Natural killer cell treated with Interleukin-12 subunit alpha and Interleukin-12 subunit beta and Interleukin-15 and Interleukin-18, amount 100 ng/mL, for 72 hours (primary cell): Measurements from ENCODE around the gene ALDH6A1. TPM values are rescaled to one million over a fixed set of nuclear protein-coding genes. Genes with fewer than 3 reads are reported as not detected.
"Not testable (repeated sequence)": the region's sequence is repeated elsewhere in the genome, so short reads cannot be mapped to it uniquely, and the experiment has no call there.

ENCODE experiments used
- ATAC-seq, 2 donors: fragments of 150-1000 bp; cut with Tn5 transposase in 1 of 2; sonication (Bioruptor Pico), chemical (Tn5 transposase) in 1 of 2; 2 replicates each; pipeline ENCODE4 v1.10.0; 2021
- DNase-seq: peaks from one replicate; pipeline ENCODE4 v3.0.0; 2022; ENCODE audit warnings: low spot score
- H3K27ac Mint-ChIP-seq, 2 donors: 1 replicate in 1 of 2; 2 replicates in 1 of 2; pipeline ENCODE4 v1.8.0; 2022; ENCODE audit warnings: mixed read lengths in 2 of 2, mild to moderate bottlenecking in 1 of 2, moderate library complexity in 1 of 2
- H3K27me3 Mint-ChIP-seq, 2 donors: 1 replicate in 1 of 2; 2 replicates in 1 of 2; pipeline ENCODE4 v1.8.0; 2022; ENCODE audit warnings: mixed read lengths in 2 of 2
- H3K36me3 Mint-ChIP-seq: one replicate; pipeline ENCODE4 v1.8.0; 2022; ENCODE audit warnings: mixed read lengths
- H3K4me1 Mint-ChIP-seq, 2 donors: 1 replicate in 1 of 2; 2 replicates in 1 of 2; pipeline ENCODE4 v1.8.0; 2022; ENCODE audit warnings: low read depth in 2 of 2, mixed read lengths in 2 of 2, mild to moderate bottlenecking in 1 of 2
- H3K4me3 Mint-ChIP-seq: one replicate; pipeline ENCODE4 v1.8.0; 2022; ENCODE audit warnings: mixed read lengths
- H3K9me3 Mint-ChIP-seq: 2 replicates; pipeline ENCODE4 v1.8.0; 2022; ENCODE audit warnings: mixed read lengths
- total RNA-seq, 2 donors: library from RNA; stranded (reverse); gene quantifications; one replicate each; pipeline ENCODE4 v1.2.3, GENCODE V29; 2022

Gene ALDH6A1
- total RNA-seq, result 10 to 100 TPM in 1 of 2 donors, 1 to 10 TPM in 1; 5.5 to 11.4 TPM

DNA sequence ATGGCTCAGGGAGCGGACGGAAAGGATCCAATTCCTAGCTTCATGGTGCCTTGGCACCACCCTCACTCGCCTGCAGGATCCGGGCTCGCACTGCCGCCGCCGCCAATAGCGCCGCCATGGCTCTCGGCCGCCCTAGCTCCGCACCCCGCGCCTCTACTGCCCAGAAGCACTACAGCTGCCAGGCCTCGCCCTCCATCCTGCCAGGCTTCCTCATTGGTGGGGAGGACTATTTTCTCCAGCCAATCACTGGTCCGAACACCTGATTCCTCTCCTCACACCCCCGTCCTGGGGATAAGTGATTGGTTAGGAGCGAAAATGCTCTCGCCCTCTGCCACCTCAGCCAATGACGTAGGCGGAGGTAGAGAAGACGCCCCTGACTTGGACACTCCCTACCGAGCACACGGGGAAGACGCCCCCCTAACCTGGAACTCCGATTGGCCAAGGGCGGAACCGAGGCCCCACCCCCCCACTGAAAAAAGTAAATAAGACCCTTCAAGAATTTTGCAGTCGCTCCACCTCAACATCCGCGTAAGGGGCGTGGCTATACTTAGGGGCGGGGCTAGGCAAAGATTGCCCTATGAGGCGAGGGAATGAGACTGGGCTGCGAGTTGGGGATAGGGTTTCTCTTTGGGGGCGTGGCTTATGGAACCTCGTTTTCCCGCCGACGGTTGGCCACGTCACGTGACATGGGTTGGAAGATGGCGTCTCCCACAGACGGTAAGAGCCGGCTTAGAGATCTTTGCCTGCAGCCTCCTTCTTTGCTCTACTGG lies at the start of gene ALDH6A1, which contains the start of gene LIN52:
Gene ALDH6A1, minus strand, starts transcription at position 177 of the 770 bp plus-strand sequence. Its CDS starts 59 bp downstream, at position 118.
Gene LIN52, plus strand, starts transcription at position 680 of the 770 bp plus-strand sequence. Its CDS starts 19 bp downstream, at position 699.
- no peaks in the 10 kb centered on the region for H3K27me3 Mint-ChIP-seq
- H3K4me3 Mint-ChIP-seq, result peak within 1 kb of the TSS; percentile 96

DNA sequence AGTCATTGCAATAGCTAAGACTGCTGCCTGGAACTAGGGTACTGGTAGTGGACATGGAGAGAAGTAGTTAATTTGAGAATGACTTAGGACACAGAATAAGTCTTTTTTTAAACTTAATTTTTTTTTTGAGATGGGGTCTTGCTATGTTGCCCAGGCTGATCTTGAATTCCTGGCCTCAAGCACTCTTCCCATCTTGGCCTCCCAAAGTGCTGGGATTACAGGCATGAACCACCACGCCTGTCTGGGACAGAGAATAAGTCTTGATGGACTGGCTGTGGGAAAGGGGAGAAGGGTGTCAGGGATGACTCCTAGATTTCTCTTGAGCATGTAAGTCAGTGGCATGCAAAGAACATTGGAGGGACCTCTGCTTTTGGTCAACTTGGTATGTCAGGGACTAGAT lies 43.4 kb upstream of the ALDH6A1 start:
- peaks cover 0 to 4% of the 10 kb centered on the region in 2 donors for H3K4me1 Mint-ChIP-seq
- H3K36me3 Mint-ChIP-seq, result no peaks in the 10 kb centered on the region
- H3K27me3 Mint-ChIP-seq, result no peaks in the 10 kb centered on the region
- no peaks in the 10 kb centered on the region for H3K9me3 Mint-ChIP-seq
- ATAC-seq (no peak), DNase-seq (no peak)
- no peak overlapping the region for H3K4me3 Mint-ChIP-seq
- no peak overlapping the region for H3K27ac Mint-ChIP-seq

More for the DNA sequence above, at the start of gene ALDH6A1, which contains the start of gene LIN52:
- peak within 1 kb of the TSS; percentile 94 to 96 for H3K27ac Mint-ChIP-seq
- peaks cover 3% of the 10 kb centered on the region for H3K9me3 Mint-ChIP-seq
- DNase-seq (peak; percentile 99), ATAC-seq (peak; percentile 96)
- peaks cover 10% of the 10 kb centered on the region for H3K36me3 Mint-ChIP-seq
- H3K4me1 Mint-ChIP-seq, result peaks cover 24 to 36% of the 10 kb centered on the region in 2 donors

DNA sequence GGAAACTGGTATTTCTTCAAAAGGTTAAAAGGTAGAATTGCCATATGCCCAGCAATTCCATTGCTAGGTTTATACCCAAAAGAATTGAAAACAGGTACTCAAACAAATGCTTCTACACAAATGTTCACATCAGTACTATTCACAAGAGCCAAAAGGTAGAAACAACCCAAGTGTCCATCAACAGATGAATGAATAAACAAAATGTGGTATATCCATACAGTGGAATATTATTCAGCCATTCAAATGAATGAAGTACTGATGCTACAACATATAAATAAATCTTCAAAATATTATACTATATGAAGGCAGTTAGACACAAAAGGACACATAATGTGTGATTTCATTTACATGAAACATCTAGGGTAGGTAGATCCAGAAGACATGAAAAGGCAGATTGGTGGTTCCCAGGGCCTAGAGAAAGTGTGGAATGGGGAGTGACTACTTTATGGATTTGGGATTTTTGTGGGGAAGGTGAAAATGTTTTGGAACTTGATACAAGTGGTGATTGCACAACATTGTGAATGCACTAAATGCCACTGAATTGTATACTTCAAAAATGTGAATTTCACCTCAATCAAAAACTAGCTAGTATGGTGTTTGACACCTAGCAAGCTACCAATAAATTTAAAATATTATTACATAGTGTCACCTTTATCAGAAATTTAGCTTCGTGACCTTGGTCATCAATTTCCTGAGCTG lies 42.2 kb upstream of the ALDH6A1 start:
- ATAC-seq (no peak), DNase-seq (no peak)

DNA sequence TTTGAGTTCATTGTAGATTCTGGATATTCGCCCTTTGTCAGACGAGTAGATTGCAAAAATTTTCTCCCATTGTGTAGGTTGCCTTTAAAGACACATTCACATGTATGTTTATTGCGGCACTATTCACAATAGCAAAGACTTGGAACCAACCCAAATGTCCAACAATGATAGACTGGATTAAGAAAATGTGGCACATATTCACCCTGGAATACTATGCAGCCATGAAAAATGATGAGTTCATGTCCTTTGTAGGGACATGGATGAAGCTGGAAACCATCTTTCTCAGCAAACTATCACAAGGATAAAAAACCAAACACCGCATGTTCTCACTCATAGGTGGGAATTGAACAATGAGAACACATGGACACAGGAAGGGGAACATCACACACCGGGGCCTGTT lies 41.2 kb upstream of the ALDH6A1 start:
- H3K27me3 Mint-ChIP-seq, H3K36me3 Mint-ChIP-seq, ATAC-seq, DNase-seq, H3K9me3 Mint-ChIP-seq, H3K4me3 Mint-ChIP-seq, H3K4me1 Mint-ChIP-seq, H3K27ac Mint-ChIP-seq: not testable (repeated sequence)

More for the DNA sequence above, 42.2 kb upstream of the ALDH6A1 start:
- Mint-ChIP-seq H3K36me3 (no peaks in the 10 kb centered on the region), H3K4me3 (no peak overlapping the region), H3K9me3 (no peaks in the 10 kb centered on the region), H3K4me1 (peaks cover 0 to 4% of the 10 kb centered on the region in 2 donors), H3K27me3 (no peaks in the 10 kb centered on the region), H3K27ac (no peak overlapping the region)

DNA sequence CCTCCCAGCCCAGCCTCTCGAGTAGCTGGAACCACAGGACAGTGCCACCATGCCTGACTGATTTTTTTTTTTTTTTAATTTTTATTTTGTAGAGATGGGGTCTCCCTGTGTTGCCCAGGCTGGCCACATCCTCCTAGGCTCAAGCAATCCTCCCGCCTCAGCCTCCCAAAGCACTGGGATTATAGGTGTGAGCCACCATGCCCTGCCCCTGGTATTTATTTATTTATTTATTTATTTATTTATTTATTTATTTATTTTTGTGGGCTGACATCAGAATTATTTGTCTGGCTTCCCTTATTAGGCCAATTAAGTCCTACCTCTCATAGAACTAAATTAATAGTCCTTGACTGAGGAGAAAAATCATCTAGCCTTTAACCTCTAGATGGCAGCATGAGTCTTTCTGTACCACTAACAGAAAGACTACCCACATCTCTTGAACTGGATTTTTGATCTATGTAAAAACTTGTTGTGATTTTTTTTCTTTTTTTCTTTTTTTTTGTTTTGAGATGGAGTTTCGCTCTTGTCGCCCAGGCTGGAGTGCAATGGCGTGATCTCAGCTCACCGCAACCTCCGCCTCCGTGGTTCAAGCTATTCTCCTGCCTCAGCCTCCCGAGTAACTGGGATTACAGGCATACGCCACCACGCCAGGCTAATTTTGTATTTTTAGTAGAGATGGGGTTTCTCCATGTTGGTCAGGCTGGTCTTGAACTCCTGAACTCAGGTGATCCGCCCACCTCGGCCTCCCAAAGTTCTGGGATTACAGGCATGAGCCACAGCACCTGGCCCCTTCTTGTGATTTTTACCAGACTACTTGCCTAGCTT lies 27.4 kb upstream of the ALDH6A1 start:
- H3K27ac Mint-ChIP-seq, H3K36me3 Mint-ChIP-seq, DNase-seq, ATAC-seq, H3K4me3 Mint-ChIP-seq, H3K4me1 Mint-ChIP-seq, H3K27me3 Mint-ChIP-seq, H3K9me3 Mint-ChIP-seq: not testable (repeated sequence)

DNA sequence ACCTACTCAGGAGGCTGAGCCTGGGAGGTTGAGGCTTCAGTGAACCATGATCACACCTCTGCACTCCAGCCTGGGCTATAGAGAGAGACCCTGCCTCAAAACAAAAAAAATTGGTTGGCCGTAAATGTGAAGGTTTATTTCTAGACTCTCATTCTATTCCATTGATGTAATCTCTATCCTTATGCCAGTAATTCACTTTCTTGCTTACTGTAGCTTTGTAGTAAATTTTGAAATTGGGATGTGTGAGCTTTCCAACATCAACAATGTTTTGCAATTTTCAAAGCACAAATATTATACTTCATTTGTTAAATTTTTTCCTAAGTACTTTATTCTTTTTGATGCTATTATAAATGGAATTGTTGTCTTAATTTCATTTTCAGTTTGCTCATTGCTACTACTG lies 25.1 kb upstream of the ALDH6A1 start:
- no peaks in the 10 kb centered on the region for H3K9me3 Mint-ChIP-seq
- H3K27ac Mint-ChIP-seq, result no peak overlapping the region
- no peak for DNase-seq
- no peak overlapping the region for H3K4me3 Mint-ChIP-seq
- H3K27me3 Mint-ChIP-seq, result no peaks in the 10 kb centered on the region
- ATAC-seq, result no peak
- no peaks in the 10 kb centered on the region for H3K4me1 Mint-ChIP-seq
- H3K36me3 Mint-ChIP-seq, result peaks cover 7% of the 10 kb centered on the region

DNA sequence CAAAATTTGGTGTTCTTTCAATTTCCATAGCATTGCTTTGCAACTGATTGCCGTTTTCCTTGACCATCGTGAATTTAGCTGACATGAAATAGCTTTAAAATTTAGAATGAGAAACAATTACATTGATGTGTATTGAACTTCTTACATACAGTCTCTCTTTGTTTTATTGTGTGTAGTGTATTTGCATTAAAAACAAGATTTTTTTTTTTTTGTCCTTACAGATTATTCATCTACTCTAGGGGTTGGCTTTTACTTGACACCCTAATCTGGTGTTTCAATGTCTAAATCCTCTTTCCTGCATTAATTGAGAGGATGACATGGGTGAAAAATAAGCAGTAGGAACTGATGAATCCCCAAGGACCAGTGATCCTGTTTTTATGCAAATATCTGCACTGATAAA lies 21.1 kb upstream of the ALDH6A1 start:
- ATAC-seq, result no peak
- Mint-ChIP-seq H3K27ac (no peak overlapping the region), H3K4me1 (no peaks in the 10 kb centered on the region), H3K9me3 (no peaks in the 10 kb centered on the region), H3K36me3 (peaks cover 12% of the 10 kb centered on the region), H3K4me3 (no peak overlapping the region), H3K27me3 (no peaks in the 10 kb centered on the region)
- DNase-seq, result no peak

DNA sequence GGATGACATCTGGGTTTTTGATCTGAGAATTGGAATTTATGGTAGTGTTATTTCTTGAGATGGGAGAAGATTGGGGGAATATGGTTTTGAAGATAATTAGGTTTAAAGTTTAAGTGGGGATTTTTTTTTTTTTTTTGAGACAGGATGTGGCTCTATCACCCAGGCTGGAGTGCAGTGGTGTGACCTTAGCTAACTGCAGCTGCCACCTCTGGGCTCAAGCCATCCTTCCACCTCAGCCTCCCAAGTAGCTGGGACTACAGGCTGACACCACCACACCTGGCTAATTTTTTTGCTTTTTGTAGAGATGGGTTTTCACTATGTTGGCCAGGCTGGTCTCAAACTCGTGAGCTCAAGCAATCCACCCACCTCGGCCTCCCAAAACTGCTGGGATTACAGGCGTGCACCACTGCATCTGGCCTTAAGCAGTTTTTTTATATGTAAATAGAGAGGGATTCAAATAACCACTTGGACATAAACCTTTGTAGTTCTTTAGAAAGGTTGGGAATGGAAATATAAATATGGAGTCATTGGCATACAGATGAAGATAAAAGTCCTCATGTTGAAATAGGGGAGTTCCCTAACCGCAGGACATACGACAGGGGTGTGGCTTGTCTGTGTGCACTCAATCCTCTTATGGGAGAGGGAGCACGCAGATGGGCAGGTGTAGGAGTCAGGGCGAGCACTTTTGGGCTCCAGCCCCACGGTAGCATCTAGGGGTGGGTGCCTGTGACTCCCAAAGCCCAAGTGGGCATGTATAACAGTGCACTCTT lies 5.2 kb upstream of the ALDH6A1 start:
- peak overlapping the region; percentile 60 for H3K4me3 Mint-ChIP-seq
- ATAC-seq (no peak), DNase-seq (no peak)
- peaks cover 18 to 26% of the 10 kb centered on the region in 2 donors for H3K4me1 Mint-ChIP-seq
- peaks cover 3% of the 10 kb centered on the region for H3K9me3 Mint-ChIP-seq
- peaks cover 16% of the 10 kb centered on the region for H3K36me3 Mint-ChIP-seq
- H3K27me3 Mint-ChIP-seq, result no peaks in the 10 kb centered on the region
- peak overlapping the region; percentile 4 to 57 for H3K27ac Mint-ChIP-seq

DNA sequence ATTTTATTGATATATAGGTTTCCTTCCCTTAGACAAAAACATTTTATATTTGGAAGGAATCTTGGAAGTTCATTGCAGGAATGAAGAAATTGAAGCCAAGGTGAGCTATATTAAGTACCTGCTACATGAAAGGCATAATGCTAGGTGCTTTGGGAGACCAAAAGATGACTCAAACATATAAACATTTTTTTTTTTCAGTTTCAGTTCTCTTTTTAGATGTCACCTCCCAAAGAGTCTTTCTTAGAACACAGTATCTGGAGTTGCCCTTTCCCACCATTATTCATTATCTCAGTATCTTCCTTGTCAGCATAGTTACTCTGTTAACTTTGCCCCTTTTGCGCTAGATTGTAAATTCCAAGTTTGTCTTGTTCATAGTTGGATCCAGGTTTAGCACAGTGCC lies 1.6 kb upstream of the ALDH6A1 start:
- DNase-seq (no peak), ATAC-seq (no peak)
- Mint-ChIP-seq H3K9me3 (peaks cover 3% of the 10 kb centered on the region), H3K36me3 (peaks cover 13% of the 10 kb centered on the region), H3K27me3 (no peaks in the 10 kb centered on the region), H3K4me1 (peaks cover 24 to 36% of the 10 kb centered on the region in 2 donors), H3K4me3 (peak overlapping the region; percentile 96), H3K27ac (peak overlapping the region; percentile 94 to 96)

DNA sequence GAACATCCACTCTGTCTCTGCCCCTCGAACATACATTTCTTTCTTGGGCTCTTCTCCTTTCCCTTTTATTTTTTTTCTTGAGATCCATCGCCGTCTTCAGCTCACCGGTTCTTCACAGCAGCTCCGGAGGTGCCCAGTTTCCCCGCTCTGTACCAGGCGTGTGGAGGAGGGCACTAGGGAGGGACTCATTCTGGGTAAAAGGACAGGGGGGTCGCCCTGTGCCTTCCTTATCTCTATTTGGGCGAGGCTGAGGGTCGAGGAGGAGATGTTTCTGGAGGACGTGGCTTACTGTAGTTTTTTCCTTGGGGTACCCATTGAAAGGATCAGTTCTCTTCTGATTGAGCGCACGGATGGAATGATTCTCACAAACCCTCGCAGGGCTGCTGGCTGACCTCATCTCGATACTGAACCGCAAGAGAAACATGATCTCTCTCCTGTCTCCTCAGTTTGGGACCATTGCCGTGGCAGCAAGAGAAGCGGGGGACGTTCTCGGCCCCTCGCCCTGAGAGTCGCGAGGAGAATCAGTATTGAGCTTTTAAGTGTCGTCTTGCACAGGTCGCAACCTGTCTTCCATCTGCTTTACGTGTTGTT lies 889 bp upstream of the ALDH6A1 start:
- no peaks in the 10 kb centered on the region for H3K27me3 Mint-ChIP-seq
- H3K4me3 Mint-ChIP-seq, result peak overlapping the region; percentile 96
- H3K9me3 Mint-ChIP-seq, result peaks cover 3% of the 10 kb centered on the region
- ATAC-seq (peak; percentile 0 to 3), DNase-seq (no peak)
- peak overlapping the region; percentile 94 to 96 for H3K27ac Mint-ChIP-seq
- H3K36me3 Mint-ChIP-seq, result peaks cover 10% of the 10 kb centered on the region
- H3K4me1 Mint-ChIP-seq, result peaks cover 24 to 36% of the 10 kb centered on the region in 2 donors

DNA sequence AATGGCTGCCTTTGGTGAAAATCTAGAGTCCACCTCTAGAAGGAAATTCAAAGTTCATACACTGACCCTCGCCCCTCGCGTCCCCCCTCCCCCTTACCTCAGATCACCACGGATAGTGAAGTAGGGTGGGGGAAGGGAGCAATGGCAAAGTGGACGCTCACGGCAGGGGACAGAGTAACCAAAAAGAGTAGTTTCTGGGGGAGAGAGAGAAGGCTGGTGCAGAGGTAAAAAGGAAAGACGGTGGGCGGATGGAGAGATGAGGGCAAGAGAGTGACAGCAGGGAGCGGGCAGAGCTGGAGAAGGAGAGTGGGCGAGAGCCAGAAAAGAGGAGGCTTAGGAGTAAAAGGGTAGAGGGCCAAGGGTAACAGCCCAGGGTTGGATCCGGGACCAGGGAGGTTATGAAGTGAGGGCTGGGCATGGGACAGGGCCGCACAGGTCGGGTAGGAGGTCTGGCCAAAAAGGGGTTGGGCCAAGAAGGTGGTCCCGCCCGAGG lies 423 bp downstream of the ALDH6A1 start:
- no peaks in the 10 kb centered on the region for H3K9me3 Mint-ChIP-seq
- DNase-seq, result no peak
- peaks cover 20 to 30% of the 10 kb centered on the region in 2 donors for H3K4me1 Mint-ChIP-seq
- peak overlapping the region; percentile 94 to 96 for H3K27ac Mint-ChIP-seq
- peak overlapping the region; percentile 96 for H3K4me3 Mint-ChIP-seq
- H3K36me3 Mint-ChIP-seq, result peaks cover 5% of the 10 kb centered on the region
- ATAC-seq, result no peak
- H3K27me3 Mint-ChIP-seq, result no peaks in the 10 kb centered on the region

DNA sequence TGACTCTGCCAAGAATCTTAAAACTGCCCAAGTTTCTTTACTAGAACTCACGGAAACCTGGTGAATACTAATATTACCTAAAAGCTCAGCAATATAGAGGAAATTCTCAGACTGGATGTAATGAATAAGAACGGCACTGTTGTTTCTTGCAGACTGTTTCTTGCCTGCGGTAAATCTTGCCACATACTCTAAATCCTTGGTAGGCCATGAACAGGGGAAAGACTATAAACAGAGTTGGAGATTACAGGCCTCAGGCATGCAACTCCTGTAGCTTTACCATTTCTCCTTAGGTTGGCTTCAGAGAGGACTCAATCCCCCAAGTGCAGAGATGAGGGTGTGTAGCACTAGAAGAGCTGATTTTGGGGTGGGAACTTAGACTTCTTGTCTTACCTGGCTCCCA lies 1.1 kb downstream of the ALDH6A1 start:
- H3K27me3 Mint-ChIP-seq, result no peaks in the 10 kb centered on the region
- H3K4me3 Mint-ChIP-seq, result peak overlapping the region; percentile 96
- peak overlapping the region in 1 of 2 donors; percentile 96 for H3K27ac Mint-ChIP-seq
- ATAC-seq, result no peak
- H3K4me1 Mint-ChIP-seq, result peaks cover 16 to 26% of the 10 kb centered on the region in 2 donors
- no peaks in the 10 kb centered on the region for H3K9me3 Mint-ChIP-seq
- no peaks in the 10 kb centered on the region for H3K36me3 Mint-ChIP-seq
- DNase-seq, result no peak
